Measurements from ENCODE around the gene MYO1B.

Gene MYO1B

DNA sequence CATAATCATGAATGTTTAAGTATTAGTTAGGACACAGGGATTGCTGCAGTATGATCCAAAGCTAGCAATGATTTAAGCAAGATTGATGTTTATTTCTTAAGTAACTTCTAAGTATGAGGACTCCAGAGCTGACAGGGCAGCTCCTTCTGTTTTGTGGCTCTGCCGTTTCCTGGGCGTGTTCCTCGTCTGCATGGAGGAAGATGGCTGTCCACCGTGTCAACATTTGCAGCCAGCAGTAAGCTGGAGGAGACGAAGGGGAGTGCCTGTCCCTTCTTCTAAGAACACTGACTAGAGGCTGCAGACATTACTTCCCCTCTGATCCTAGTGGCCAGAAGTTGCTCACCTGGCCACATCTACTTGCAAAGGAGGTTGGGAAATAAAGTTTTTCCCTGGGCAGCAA, 144.1 kb downstream of the MYO1B start:
- no peak for DNase-seq (ENCODE audit: insufficient read length, low spot score)
- no peak for FAIRE-seq

DNA sequence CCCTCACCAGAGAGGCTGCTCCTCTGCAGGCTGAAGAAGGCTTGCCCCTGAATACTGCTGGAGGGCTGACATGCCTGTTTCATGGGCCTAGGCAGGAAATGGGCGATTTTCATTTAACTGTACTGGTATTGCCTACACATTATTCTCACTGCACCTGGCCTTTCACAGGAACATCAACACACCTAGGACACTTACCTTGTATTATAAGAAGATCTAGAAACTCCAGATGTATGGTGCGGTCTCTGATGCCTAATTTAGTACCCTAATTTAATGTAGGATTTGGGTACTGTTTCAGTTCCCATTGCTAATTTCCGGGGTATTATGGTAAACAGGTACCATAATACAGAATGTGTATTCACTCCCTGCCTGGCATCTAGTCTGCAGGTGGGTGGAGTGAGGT, 146.0 kb downstream of the MYO1B start:
- no peak for FAIRE-seq
- no peak for DNase-seq (ENCODE audit: insufficient read length, low spot score)

DNA sequence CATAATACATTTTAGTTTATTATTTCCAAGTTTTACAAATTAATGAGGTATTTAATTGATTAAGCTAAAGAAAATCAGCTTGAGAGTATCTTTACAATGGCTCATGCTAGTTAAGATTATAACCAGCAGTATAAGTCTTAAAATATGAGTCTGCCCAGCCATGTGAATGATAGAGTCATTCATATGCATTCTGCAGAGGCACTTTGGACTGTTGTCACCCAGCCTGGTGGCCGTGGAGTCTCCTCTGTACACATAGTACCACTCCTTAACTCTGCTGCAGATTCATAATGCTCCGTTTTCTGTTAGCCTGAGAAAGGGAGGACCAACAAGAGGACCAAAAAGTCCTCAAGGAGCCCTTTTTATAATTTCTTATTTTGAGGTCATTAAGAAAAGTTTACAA, 148.8 kb downstream of the MYO1B start:
- FAIRE-seq (no peak), DNase-seq (ENCODE audit: insufficient read length, low spot score) (no peak)

DNA sequence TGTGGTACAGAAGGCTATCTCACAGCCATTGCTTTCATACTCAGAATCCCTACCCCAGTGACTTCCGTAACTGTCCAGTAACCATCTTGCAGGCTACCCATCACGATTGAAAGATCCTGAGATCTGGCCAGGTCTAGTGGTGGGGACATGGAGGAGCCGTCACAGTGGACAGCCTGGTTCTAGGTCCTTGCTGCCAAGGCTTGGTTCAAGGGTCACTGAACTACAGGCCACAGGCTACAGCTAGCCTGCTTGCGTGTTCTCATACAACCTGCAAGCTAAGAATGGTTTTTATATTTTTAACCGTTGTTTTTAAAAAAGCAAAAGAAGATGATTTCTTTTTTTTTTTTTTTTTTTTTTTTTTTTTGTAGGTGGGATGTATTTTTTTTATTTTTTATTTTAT, 151.6 kb downstream of the MYO1B start:
- FAIRE-seq (no peak), DNase-seq (ENCODE audit: insufficient read length, low spot score) (no peak)

- no peak for DNase-seq (ENCODE audit: insufficient read length, low spot score)
- no peak for FAIRE-seq
These were observed 154.4 kb downstream of the MYO1B start for GRCh38 chr2:191399601-191400000.

DNA sequence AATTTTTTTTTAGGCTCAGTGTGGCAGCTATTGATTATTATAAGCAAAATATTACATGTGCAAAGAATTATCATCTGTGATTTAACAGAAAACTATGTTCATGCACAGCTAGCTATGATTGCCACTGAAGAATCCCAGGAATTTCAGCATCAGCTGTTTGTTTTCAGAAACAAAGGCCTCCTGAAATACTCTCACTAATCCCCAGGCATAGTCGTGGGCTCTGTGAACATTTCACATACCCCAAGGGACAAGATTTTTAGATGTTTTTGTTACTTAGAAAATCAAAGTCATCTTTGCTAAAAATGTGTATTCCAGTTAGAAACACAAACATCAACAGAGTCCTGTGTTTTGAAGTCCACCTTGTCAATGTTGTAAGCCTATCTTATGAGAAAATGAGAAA, 156.1 kb downstream of the MYO1B start:
- no peak for FAIRE-seq
- DNase-seq (ENCODE audit: insufficient read length, low spot score), result peak; percentile 26

- DNase-seq (ENCODE audit: insufficient read length, low spot score), result no peak
- FAIRE-seq, result no peak
These were observed 157.9 kb downstream of the MYO1B start for GRCh38 chr2:191402966-191403565.

GRCh38 chr2:191404568-191404991, 159.4 kb downstream of the MYO1B start:
- no peak for DNase-seq (ENCODE audit: insufficient read length, low spot score)
- peak; percentile 36 for FAIRE-seq

DNA sequence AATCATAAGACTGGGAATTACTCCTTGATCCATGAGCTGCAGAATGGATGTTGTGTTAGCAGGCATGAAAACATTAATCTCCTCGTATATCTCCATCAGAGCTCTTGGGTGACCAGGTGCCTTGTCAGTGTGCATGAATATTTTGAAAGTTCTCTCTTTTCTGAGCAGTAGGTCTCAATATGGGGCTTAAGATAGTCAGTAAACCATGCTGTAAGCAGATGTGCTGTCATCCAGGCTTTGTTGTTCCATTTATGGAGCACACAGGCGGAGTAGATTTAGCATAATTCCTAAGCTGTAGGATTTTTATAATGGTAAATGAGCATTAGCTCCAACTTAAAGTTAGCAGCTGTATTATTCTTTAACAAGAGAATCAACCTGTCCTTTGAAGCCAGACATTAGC, 160.3 kb downstream of the MYO1B start:
- FAIRE-seq, result no peak
- DNase-seq (ENCODE audit: insufficient read length, low spot score), result no peak

- DNase-seq (ENCODE audit: insufficient read length, low spot score) (no peak), FAIRE-seq (no peak)
These were observed 165.6 kb downstream of the MYO1B start for GRCh38 chr2:191410646-191411436.

- DNase-seq (ENCODE audit: insufficient read length, low spot score), result no peak
- FAIRE-seq, result no peak
These were observed 166.3 kb downstream of the MYO1B start for GRCh38 chr2:191411472-191411871.

DNA sequence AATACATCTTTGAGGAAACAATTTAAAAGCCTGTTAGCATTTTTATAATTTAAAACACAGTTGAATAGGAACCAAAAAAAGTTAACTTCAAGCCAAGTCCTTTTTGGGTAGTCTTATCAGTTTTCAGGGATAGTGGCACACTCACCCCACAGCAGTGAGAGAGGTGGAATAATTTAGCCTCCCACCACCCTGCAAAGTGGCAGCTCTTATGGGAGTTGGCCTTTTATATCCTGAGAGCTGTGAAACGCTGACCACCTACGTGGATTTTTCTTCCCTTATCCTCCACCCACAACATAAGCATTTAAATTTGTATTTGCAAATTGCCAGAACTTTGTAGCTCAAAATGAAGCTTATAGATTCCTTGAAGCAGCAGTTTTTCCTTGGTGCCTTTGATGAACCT, 167.1 kb downstream of the MYO1B start:
- no peak for DNase-seq (ENCODE audit: insufficient read length, low spot score)
- no peak for FAIRE-seq

GRCh38 chr2:191415101-191415500, 169.9 kb downstream of the MYO1B start:
- no peak for FAIRE-seq

DNA sequence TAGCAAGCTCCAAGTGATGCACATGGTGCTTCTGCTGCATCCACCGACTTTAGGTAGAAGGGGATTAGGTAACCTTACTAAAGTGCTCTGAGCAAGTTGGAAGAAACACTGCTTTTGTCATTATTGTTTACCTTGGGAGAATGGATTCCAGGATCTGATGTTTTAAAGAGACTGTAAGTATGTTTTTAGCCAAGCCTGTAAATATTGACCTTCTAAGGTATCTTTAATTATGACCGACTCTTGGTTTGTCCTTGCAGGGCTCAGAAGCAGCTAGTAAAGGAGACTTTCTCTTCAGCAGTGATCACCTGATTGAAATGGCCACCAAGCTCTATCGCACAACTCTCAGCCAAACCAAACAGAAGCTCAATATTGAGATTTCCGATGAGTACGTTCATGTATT, 170.7 kb downstream of the MYO1B start:
- FAIRE-seq (no peak), DNase-seq (ENCODE audit: insufficient read length, low spot score) (no peak)

More at GRCh38 chr2:191415101-191415500, 169.9 kb downstream of the MYO1B start:
- no peak for DNase-seq (ENCODE audit: insufficient read length, low spot score)

GRCh38 chr2:191417746-191418145, 172.5 kb downstream of the MYO1B start:
- FAIRE-seq (no peak), DNase-seq (ENCODE audit: insufficient read length, low spot score) (no peak)

DNA sequence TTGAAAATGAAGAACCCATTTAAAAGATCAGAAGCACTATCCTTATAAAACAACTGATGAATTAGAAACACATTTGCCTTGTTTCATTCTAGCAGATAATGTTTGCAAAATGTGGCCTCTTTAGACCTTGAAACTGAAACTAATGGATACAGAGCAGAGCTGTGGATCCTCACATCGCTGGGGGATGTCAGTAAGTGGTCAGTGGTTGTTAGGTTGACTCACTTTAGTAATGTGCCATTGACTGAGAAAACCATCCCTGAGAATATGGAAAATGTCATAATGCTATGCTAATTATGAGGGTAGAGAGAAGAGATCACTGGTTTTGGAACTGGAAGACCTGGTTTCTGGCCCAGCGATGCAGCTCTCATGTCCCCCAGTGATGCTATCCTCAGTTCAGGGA, 176.7 kb downstream of the MYO1B start:
- DNase-seq (ENCODE audit: insufficient read length, low spot score) (no peak), FAIRE-seq (no peak)

DNA sequence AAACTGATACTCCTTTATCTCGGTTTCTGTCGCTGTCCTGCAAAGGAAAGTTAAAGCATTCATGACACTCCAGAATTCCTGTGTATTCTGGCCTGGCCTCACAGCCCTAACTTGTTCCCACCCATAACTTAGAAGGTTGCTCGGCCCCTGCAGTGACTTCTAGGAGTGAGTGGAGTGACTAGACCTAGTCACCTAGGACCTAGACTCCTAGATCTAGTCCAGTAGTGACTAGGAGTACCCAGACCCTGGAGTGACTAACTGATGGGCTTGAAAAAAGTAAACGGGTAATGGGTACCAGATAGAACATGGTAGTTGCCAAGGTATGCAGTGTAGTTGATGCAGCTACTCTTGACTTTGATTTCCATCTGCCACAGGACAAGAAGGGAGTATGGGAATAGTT, 181.8 kb downstream of the MYO1B start:
- no peak for FAIRE-seq
- DNase-seq (ENCODE audit: insufficient read length, low spot score), result no peak

GRCh38 chr2:191428141-191428540, 182.9 kb downstream of the MYO1B start:
- no peak for DNase-seq (ENCODE audit: insufficient read length, low spot score)
- no peak for FAIRE-seq

GRCh38 chr2:191430476-191430875, 185.3 kb downstream of the MYO1B start:
- no peak for DNase-seq (ENCODE audit: insufficient read length, low spot score)
- no peak for FAIRE-seq

GRCh38 chr2:191432121-191432520, 186.9 kb downstream of the MYO1B start:
- FAIRE-seq (peak; percentile 72), DNase-seq (ENCODE audit: insufficient read length, low spot score) (no peak)

- DNase-seq (ENCODE audit: insufficient read length, low spot score) (no peak), FAIRE-seq (no peak)
These were observed 188.9 kb downstream of the MYO1B start for GRCh38 chr2:191434072-191434471.

DNA sequence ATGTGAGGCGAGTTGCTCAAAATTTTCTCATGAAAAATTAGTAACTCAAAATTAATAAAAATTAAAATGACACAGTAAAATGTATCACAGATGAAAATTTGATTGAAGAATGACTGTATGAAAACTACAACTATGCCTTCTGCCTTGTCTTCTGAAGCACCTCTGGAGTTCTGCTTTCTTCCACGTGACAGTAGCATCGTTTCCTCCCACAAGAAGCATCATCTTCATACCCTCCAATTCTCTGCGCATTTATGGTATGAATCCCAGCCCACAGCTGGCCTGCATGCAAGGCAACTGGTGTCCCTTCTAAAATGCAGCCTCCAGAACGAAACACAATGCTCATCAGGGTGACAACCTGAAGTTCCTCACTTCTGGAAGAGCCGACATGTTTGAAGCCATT, 189.9 kb downstream of the MYO1B start:
- no peak for FAIRE-seq
- DNase-seq (ENCODE audit: insufficient read length, low spot score), result no peak
